H1 (cell line): Measurements from ENCODE around the gene PTPA. TPM values are rescaled to one million over a fixed set of nuclear protein-coding genes. Genes with fewer than 3 reads are reported as not detected.

Experiments used
- CTCF ChIA-PET: fragments of 300-600 bp; sonication (Branson Sonifier 250); formaldehyde crosslinking; loops from one replicate; lab custom pipeline; 2021; ENCODE audit not compliant: partially characterized antibody; lab: Charles Lee
- POLR2A ChIA-PET: fragments of 300-600 bp; sonication (Branson Sonifier 250); formaldehyde crosslinking; loops from one replicate; lab custom pipeline; 2021; ENCODE audit warnings: inconsistent platforms; ENCODE audit not compliant: partially characterized antibody; lab: Charles Lee
- DNase-seq, 2 experiments: peaks; one replicate each; pipeline versions ENCODE4 v3.0.0 to v3.0.0-alpha.2; 2010 to 2022; ENCODE audit warnings: low spot score in 2 of 2, low read depth in 1 of 2, mixed read lengths in 1 of 2
- FAIRE-seq: peaks from 2 replicates; lab custom pipeline; 2011; peaks lifted over from hg19 to GRCh38; lab: Jason Lieb, UNC
- H2AFZ ChIP-seq: 2 replicates; pipeline ENCODE4 v1.8.1; 2012; ENCODE audit warnings: low read length, inconsistent platforms
- H2AK5ac ChIP-seq: 2 replicates; pipeline ENCODE4 v1.6.1; 2013; ENCODE audit warnings: low read depth, low read length
- H2BK120ac ChIP-seq: replicated peaks from 2 replicates; pipeline ENCODE3; 2013; ENCODE audit warnings: low read depth, low read length, inconsistent platforms
- H2BK12ac ChIP-seq: 2 replicates; pipeline ENCODE4 v1.6.1; 2013; ENCODE audit warnings: low read depth, low read length
- H2BK15ac ChIP-seq: 2 replicates; pipeline ENCODE4 v1.6.1; 2013; ENCODE audit warnings: low read length
- H2BK20ac ChIP-seq: 2 replicates; pipeline ENCODE4 v1.6.1; 2013; ENCODE audit warnings: low read length
- H2BK5ac ChIP-seq: 2 replicates; pipeline ENCODE4 v1.6.1; 2013; ENCODE audit warnings: low read depth, low read length
- H3K14ac ChIP-seq: 2 replicates; pipeline ENCODE4 v1.6.1; 2013; ENCODE audit warnings: inconsistent platforms; ENCODE audit not compliant: insufficient read length
- H3K18ac ChIP-seq: 2 replicates; pipeline ENCODE4 v1.6.1; 2013; ENCODE audit warnings: low read length; ENCODE audit errors: extremely low read depth
- H3K23ac ChIP-seq: 2 replicates; pipeline ENCODE4 v1.6.1; 2013; ENCODE audit warnings: inconsistent platforms; ENCODE audit not compliant: insufficient read length
- H3K23me2 ChIP-seq: 2 replicates; pipeline ENCODE4 v1.6.1; 2013; ENCODE audit warnings: low read depth, low read length
- H3K27ac ChIP-seq: 2 replicates; pipeline ENCODE4 v1.6.1; 2011; ENCODE audit warnings: low read depth, low read length, inconsistent platforms
- H3K27me3 ChIP-seq, 4 experiments: replicated peaks in 1 of 4; 1 replicate in 1 of 4; 2 replicates in 3 of 4; pipeline versions ENCODE4 v1.6.1 to v1.8.1; 2011 to 2013; ENCODE audit warnings: low read length in 3 of 4, mild to moderate bottlenecking in 3 of 4, inconsistent platforms in 2 of 4, mixed read lengths in 2 of 4, moderate library complexity in 1 of 4; ENCODE audit not compliant: control insufficient read depth in 3 of 4, insufficient read depth in 3 of 4; ENCODE audit errors: extremely low read depth in 1 of 4
- H3K36me3 ChIP-seq, 4 experiments: 2 replicates each; pipeline versions ENCODE4 v1.6.1 to v1.8.1; 2011 to 2013; ENCODE audit warnings: mild to moderate bottlenecking in 4 of 4, low read length in 3 of 4, moderate library complexity in 2 of 4, control low read depth in 1 of 4, inconsistent platforms in 1 of 4; ENCODE audit not compliant: insufficient read depth in 4 of 4, control insufficient read depth in 2 of 4
- H3K4ac ChIP-seq: replicated peaks from 2 replicates; pipeline ENCODE3; 2013; ENCODE audit warnings: low read length, low read depth, mixed read lengths, inconsistent platforms; ENCODE audit not compliant: insufficient read length
- H3K4me1 ChIP-seq, 4 experiments: replicated peaks in 1 of 4; 1 replicate in 1 of 4; 2 replicates in 3 of 4; pipeline versions ENCODE4 v1.6.1 to v1.8.1; 2011 to 2013; ENCODE audit warnings: low read length in 3 of 4, inconsistent platforms in 2 of 4, mixed read lengths in 1 of 4; ENCODE audit not compliant: insufficient read depth in 4 of 4, control insufficient read depth in 3 of 4
- H3K4me2 ChIP-seq, 2 experiments: 2 replicates each; pipeline versions ENCODE4 v1.6.1 to v1.8.1; 2011 to 2013; ENCODE audit warnings: low read depth in 2 of 2, low read length in 2 of 2, control low read depth in 1 of 2, inconsistent platforms in 1 of 2, mild to moderate bottlenecking in 1 of 2; ENCODE audit not compliant: insufficient read depth in 1 of 2
- H3K4me3 ChIP-seq, 4 experiments: fragments of 200-600, 300-600 bp in 1 of 4; sonication (generic), shearing (Covaris generic), sonication (Bioruptor Twin) in 1 of 4; 2 replicates each; pipeline versions ENCODE4 v1.5.1 to v1.8.1; 2011 to 2016; ENCODE audit warnings: low read length in 4 of 4, low read depth in 3 of 4, control low read depth in 2 of 4, inconsistent platforms in 2 of 4, mild to moderate bottlenecking in 2 of 4, mixed read lengths in 1 of 4, moderate library complexity in 1 of 4; ENCODE audit not compliant: insufficient read depth in 2 of 4; ENCODE audit errors: extremely low read depth in 1 of 4
- H3K56ac ChIP-seq: replicated peaks from 2 replicates; pipeline ENCODE3; 2013; ENCODE audit warnings: low read depth, mild to moderate bottlenecking, mixed read lengths, low read length, inconsistent platforms; ENCODE audit not compliant: insufficient read length
- H3K79me1 ChIP-seq: 2 replicates; pipeline ENCODE4 v1.6.1; 2013; ENCODE audit warnings: low read depth, low read length, control low read depth
- H3K79me2 ChIP-seq, 2 experiments: 2 replicates each; pipeline versions ENCODE4 v1.6.1 to v1.8.1; 2012 to 2013; ENCODE audit warnings: low read length in 2 of 2, mild to moderate bottlenecking in 2 of 2, inconsistent platforms in 1 of 2; ENCODE audit not compliant: insufficient read depth in 2 of 2, control insufficient read depth in 1 of 2
- H3K9ac ChIP-seq, 4 experiments: replicated peaks in 1 of 4; 1 replicate in 1 of 4; 2 replicates in 3 of 4; pipeline versions ENCODE4 v1.6.1 to v1.8.1; 2011 to 2013; ENCODE audit warnings: low read depth in 3 of 4, low read length in 3 of 4, control low read depth in 2 of 4, mild to moderate bottlenecking in 2 of 4, moderate library complexity in 2 of 4, inconsistent platforms in 1 of 4; ENCODE audit errors: extremely low read depth in 1 of 4
- H3K9me3 ChIP-seq, 2 experiments: 2 replicates each; pipeline versions ENCODE4 v1.6.1 to v1.8.1; 2012 to 2013; ENCODE audit warnings: mild to moderate bottlenecking in 2 of 2, moderate library complexity in 2 of 2, control low read depth in 1 of 2, inconsistent platforms in 1 of 2, low read depth in 1 of 2, low read length in 1 of 2, mixed read lengths in 1 of 2; ENCODE audit not compliant: insufficient read depth in 2 of 2
- H4K20me1 ChIP-seq, 2 experiments: replicated peaks in 1 of 2; 2 replicates each; pipeline versions ENCODE3 to v1.8.1; 2011 to 2013; ENCODE audit warnings: inconsistent platforms in 2 of 2, low read length in 2 of 2, mild to moderate bottlenecking in 1 of 2; ENCODE audit not compliant: insufficient read depth in 2 of 2, control insufficient read depth in 1 of 2
- H4K5ac ChIP-seq: 2 replicates; pipeline ENCODE4 v1.6.1; 2013; ENCODE audit warnings: low read length, low read depth, mixed read lengths, inconsistent platforms; ENCODE audit not compliant: insufficient read length
- H4K8ac ChIP-seq: 2 replicates; pipeline ENCODE4 v1.8.0; 2013; ENCODE audit warnings: mild to moderate bottlenecking, moderate library complexity, low read length, inconsistent platforms; ENCODE audit not compliant: insufficient read depth; ENCODE audit errors: extremely low read depth
- H4K91ac ChIP-seq: replicated peaks from 2 replicates; pipeline ENCODE3; 2013; ENCODE audit warnings: low read length, mixed read lengths, inconsistent platforms; ENCODE audit not compliant: insufficient read length
- BRCA1 ChIP-seq: IDR thresholded peaks from 2 replicates; pipeline ENCODE4 v1.6.1; 2012; ENCODE audit warnings: low read depth, low read length, improper control_type of control experiment
- CHD1 ChIP-seq: IDR thresholded peaks from 2 replicates; pipeline ENCODE4 v1.6.1; 2012; ENCODE audit warnings: low read depth, low read length, improper control_type of control experiment
- CHD2 ChIP-seq: IDR thresholded peaks from 2 replicates; pipeline ENCODE4 v1.6.1; 2012; ENCODE audit warnings: low read length, improper control_type of control experiment
- EGR1 ChIP-seq: IDR thresholded peaks from 2 replicates; pipeline ENCODE4 v1.6.1; 2011; ENCODE audit warnings: low read depth, low read length, borderline replicate concordance
- EZH2 ChIP-seq: fragments of 200-600 bp; sonication (generic); IDR thresholded peaks from 2 replicates; pipeline ENCODE4 v1.7.1; 2012; ENCODE audit warnings: low read depth, mild to moderate bottlenecking, moderate library complexity, low read length, inconsistent platforms; ENCODE audit not compliant: severe bottlenecking
- JUND ChIP-seq: IDR thresholded peaks from 2 replicates; pipeline ENCODE4 v1.6.1; 2011; ENCODE audit warnings: mild to moderate bottlenecking, improper control_type of control experiment, low read length
- KDM1A ChIP-seq: fragments of 200-600, 300-600 bp; sonication (generic); IDR thresholded peaks from 2 replicates; pipeline ENCODE4 v1.7.1; 2016; ENCODE audit warnings: mild to moderate bottlenecking, low read length, borderline replicate concordance
- KDM4A ChIP-seq: IDR thresholded peaks from one replicate; pipeline ENCODE4 v1.7.1; 2012; ENCODE audit warnings: low read depth, mild to moderate bottlenecking, moderate library complexity, low read length, inconsistent platforms; ENCODE audit not compliant: severe bottlenecking
- POLR2AphosphoS5 ChIP-seq: IDR thresholded peaks from 2 replicates; pipeline ENCODE4 v1.6.1; 2011; ENCODE audit warnings: low read depth, low read length
- POU5F1 ChIP-seq: IDR thresholded peaks from 2 replicates; pipeline ENCODE4 v1.6.1; 2011; ENCODE audit warnings: low read depth, mild to moderate bottlenecking, low read length, moderate library complexity
- RXRA ChIP-seq: IDR thresholded peaks from 2 replicates; pipeline ENCODE4 v1.6.1; 2011; ENCODE audit warnings: low read depth, mild to moderate bottlenecking, low read length, moderate library complexity; ENCODE audit not compliant: insufficient read depth
- SP4 ChIP-seq: IDR thresholded peaks from 2 replicates; pipeline ENCODE4 v1.6.1; 2012; ENCODE audit warnings: low read length, inconsistent platforms
- SRF ChIP-seq: IDR thresholded peaks from 2 replicates; pipeline ENCODE4 v1.6.1; 2011; ENCODE audit warnings: mild to moderate bottlenecking, low read depth, low read length, moderate library complexity
- TAF1 ChIP-seq: IDR thresholded peaks from 2 replicates; pipeline ENCODE4 v1.6.1; 2011; ENCODE audit warnings: mild to moderate bottlenecking, low read depth, low read length
- YY1 ChIP-seq: IDR thresholded peaks from 2 replicates; pipeline ENCODE4 v1.6.1; 2011; ENCODE audit warnings: low read depth, mild to moderate bottlenecking, low read length
- WGBS, 2 experiments: shearing (Covaris generic) in 1 of 2; methylation state at CpG; one replicate each; pipeline versions ENCODE4 v1.1.6 to v1.1.7; 2013 to 2015; ENCODE audit warnings: low lambda C conversion rate in 2 of 2, mixed read lengths in 2 of 2, inconsistent platforms in 1 of 2, low coverage in 1 of 2, missing lambda C conversion rate in 1 of 2; ENCODE audit not compliant: insufficient replicate concordance in 2 of 2, insufficient coverage in 1 of 2, insufficient read length in 1 of 2; ENCODE audit errors: extremely low coverage in 1 of 2, missing lambda C conversion rate in 1 of 2; 5-methylcytosine and 5-hydroxymethylcytosine counted together
- polyA plus RNA-seq, 7 experiments: library from polyadenylated mRNA; depleted of rRNA in 3 of 7; stranded (reverse) in 5 of 7; unstranded in 2 of 7; fragments of >200 nt in 5 of 7; fragments of 200-250 nt in 2 of 7; gene quantifications; 1 replicate in 5 of 7; 2 replicates in 1 of 7; 4 replicates in 1 of 7; pipeline versions ENCODE4 v1.2.1 to v1.2.3, GENCODE V29; 2011 to 2013; ENCODE audit warnings: missing spikeins in 2 of 7, mixed read lengths in 2 of 7
- total RNA-seq: library from RNA; stranded (reverse); fragmentation: NEBNext Ultra II Directional; extraction: Animal tissue kit (Norgen Biotek cat#: 25700); gene quantifications from 2 replicates; pipeline ENCODE4 v1.2.1, GENCODE V29; 2021

PTPA gene
- total and polyA plus RNA-seq, 2 of the 8 experiments (the other 6 are each of a cell fraction or from before 2014, with no cell fraction given) = 114 to 145 TPM

DNA sequence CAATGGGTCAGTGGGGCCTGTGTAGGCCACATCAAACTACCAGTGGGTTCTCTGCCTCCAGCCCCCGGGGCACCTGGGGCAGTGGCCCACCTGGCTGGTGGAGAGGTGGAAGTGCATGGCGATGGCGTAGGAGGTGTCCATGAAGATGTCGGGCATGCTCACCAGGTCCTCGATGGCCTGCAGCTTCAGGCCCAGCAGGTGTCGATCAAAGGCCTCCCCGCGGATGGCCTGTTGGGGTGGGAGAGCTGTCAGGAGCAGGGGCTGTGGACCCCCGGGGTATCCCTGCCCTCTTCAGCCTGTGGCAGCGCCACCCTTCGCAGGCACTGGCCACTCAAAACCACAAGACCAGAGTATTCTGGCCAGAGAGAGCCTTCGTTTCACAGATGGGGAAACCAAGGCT, 15.3 kb upstream of the PTPA start:
- H2AFZ ChIP-seq = no peak overlapping the region
- H3K4ac ChIP-seq = no peak overlapping the region
- H3K79me2 ChIP-seq = no peaks in the 10 kb centered on the region
- no peaks in the 10 kb centered on the region for H3K79me1 ChIP-seq
- H3K18ac ChIP-seq = no peak overlapping the region
- no peak overlapping the region for H2BK5ac ChIP-seq
- no peak overlapping the region for H3K27ac ChIP-seq
- FAIRE-seq = no peak
- H3K23ac ChIP-seq = no peak overlapping the region
- H3K4me3 ChIP-seq = no peak overlapping the region
- no peak overlapping the region for H4K5ac ChIP-seq
- H3K27me3 ChIP-seq = peaks cover 0 to 4% (median 2%) of the 10 kb centered on the region in 4 experiments; a peak in 3 of 7 replicates
- H3K4me1 ChIP-seq = peaks cover 0 to 3% (median under 1%) of the 10 kb centered on the region in 4 experiments; a peak in 2 of 7 replicates
- POLR2A ChIA-PET = interaction anchor here (0.8 to 4.8 kb wide), 5 partner anchors 10 to 61 kb away, joined by 3 to 27 read pairs (median 5); partner anchors contain the start of genes DOLPP1 and PTPA
- no peak overlapping the region for H2BK120ac ChIP-seq
- no peaks in the 10 kb centered on the region for H3K23me2 ChIP-seq
- no peaks in the 10 kb centered on the region for H3K9me3 ChIP-seq
- no peaks in the 10 kb centered on the region for H4K20me1 ChIP-seq
- no peaks in the 10 kb centered on the region for H3K36me3 ChIP-seq
- H3K9ac ChIP-seq = no peak overlapping the region
- TF ChIP-seq KDM1A (no peak), EZH2 (no peak), KDM4A (no peak), YY1 (no peak), CHD1 (no peak), CHD2 (no peak), BRCA1 (no peak), JUND (no peak), SP4 (no peak), EGR1 (no peak), RXRA (no peak), SRF (no peak), POU5F1 (no peak), TAF1 (no peak), POLR2AphosphoS5 (no peak)
- TF ChIP-seq, all 59 proteins: peak for 0
- no peak overlapping the region for H3K56ac ChIP-seq
- H2BK12ac ChIP-seq = no peak overlapping the region
- H2BK20ac ChIP-seq = no peak overlapping the region
- WGBS, 2 experiments = 90% methylated on average over 12 of the region's 12 CpGs; no CpG with 5 or more reads in 1 of the 2 experiments
- H4K91ac ChIP-seq = no peak overlapping the region
- CTCF ChIA-PET = interaction anchor here (0.9 to 2.6 kb wide), 4 partner anchors 7 to 103 kb away, joined by 3 to 12 read pairs (median 4); no protein-coding TSS in a partner anchor
- DNase-seq = no peak
- H2BK15ac ChIP-seq = no peak overlapping the region
- no peak overlapping the region for H4K8ac ChIP-seq
- no peak overlapping the region for H3K14ac ChIP-seq
- no peak overlapping the region for H2AK5ac ChIP-seq
- H3K4me2 ChIP-seq = no peak overlapping the region
